ENCODE results near the gene CRADD. TPM values are rescaled to one million over a fixed set of nuclear protein-coding genes. Genes with fewer than 3 reads are reported as not detected.

The CRADD gene
- polyA plus RNA-seq, 3 donors from 2014 or later, result 24.2 to 30.1 (median 25.8) TPM

DNA sequence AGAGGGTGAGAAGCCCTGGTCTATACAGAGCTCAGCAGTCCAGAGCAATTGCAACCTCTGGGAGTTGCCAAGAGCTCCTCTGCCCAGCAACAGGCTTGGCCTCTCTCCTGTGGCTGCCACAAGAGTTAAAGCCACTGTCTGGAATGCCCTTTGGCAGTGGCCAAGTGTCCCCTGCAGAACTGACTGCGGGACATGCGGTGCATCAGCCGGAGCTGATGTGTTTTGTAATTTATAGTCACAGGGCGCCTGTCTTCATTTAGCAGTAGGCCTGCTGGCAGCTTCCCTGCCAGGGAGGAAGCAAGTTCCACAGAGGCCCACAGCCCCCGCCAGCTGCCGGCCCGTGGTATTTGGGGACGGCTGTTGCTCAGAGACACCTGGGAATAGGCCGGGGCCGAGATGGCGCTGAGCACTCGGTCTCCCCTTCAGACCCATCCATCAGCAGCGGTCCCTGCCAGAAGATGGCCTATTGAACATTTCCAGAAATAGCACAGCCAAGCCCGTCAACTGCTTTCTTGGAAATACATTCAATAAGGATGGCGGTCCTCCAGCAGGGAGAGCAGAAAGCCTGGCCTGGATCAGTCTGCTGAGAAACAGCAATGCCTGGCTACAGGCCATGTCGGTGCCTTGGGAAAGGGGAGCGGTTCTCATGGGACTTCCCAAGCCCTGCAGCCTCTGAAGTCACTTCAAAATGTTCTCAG lies 217.4 kb downstream of the CRADD start:
- DNase-seq, result no peak
- Mint-ChIP-seq H3K9me3 (no peaks in the 10 kb centered on the region), H3K4me3 (no peak overlapping the region), H3K36me3 (peaks cover 0 to 3% (median 0%) of the 10 kb centered on the region in 3 donors), H3K27me3 (ENCODE audit: low read depth in 3 of 3) (peaks cover 0 to 2% (median 0%) of the 10 kb centered on the region in 3 donors), H3K4me1 (no peaks in the 10 kb centered on the region), H3K27ac (peak overlapping the region in 1 of 6 donors; percentile 25)

DNA sequence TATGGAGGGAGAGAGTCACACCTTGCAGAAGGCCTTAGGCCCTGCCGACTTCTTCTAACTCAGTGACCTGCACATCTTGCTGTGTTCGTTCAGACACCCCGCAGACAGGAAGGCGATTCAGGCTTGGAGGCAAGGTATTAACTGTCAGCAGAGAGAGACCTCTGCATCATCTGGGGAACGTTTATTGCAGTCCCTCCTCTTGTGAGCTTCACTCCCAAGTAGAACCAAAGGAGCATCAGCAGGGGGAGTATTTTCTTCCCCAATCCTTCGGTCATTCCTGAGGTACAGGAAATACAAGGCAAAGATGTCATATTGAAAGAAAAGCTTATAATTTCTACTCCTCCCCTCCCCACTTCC lies 217.9 kb downstream of the CRADD start:
- DNase-seq, result no peak
- Mint-ChIP-seq H3K36me3 (peaks cover 0 to 3% (median 0%) of the 10 kb centered on the region in 3 donors), H3K4me3 (no peak overlapping the region), H3K4me1 (no peaks in the 10 kb centered on the region), H3K27me3 (ENCODE audit: low read depth in 3 of 3) (peaks cover 0 to 2% (median 0%) of the 10 kb centered on the region in 3 donors), H3K9me3 (no peaks in the 10 kb centered on the region), H3K27ac (peak overlapping the region in 1 of 6 donors; percentile 25)

DNA sequence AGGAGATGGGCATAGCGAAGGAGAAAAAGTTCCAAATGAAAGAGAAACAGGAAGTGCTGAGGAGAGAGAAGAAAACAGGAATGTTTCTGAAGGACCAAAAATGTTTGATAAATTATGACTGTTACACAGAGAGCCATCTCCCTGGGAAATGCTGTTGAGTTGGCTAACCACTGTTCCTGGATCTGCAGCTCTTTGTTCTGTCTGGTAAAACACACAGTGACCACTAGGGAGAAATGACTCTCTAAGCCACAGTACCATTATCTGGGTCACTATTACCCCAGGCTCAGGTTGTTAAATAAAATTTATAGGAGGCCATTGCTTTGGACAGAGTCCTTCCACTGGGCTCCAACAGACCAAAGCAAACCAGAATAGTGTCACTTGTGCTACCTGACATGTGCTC lies 219.3 kb downstream of the CRADD start:
- DNase-seq, result no peak
- H3K27me3 Mint-ChIP-seq (ENCODE audit: low read depth in 3 of 3), result peaks cover 0 to 2% (median 0%) of the 10 kb centered on the region in 3 donors
- no peak overlapping the region for H3K4me3 Mint-ChIP-seq
- H3K9me3 Mint-ChIP-seq, result no peaks in the 10 kb centered on the region
- no peak overlapping the region for H3K27ac Mint-ChIP-seq
- peaks cover 0 to 3% (median 0%) of the 10 kb centered on the region in 3 donors for H3K36me3 Mint-ChIP-seq
- H3K4me1 Mint-ChIP-seq, result no peaks in the 10 kb centered on the region

DNA sequence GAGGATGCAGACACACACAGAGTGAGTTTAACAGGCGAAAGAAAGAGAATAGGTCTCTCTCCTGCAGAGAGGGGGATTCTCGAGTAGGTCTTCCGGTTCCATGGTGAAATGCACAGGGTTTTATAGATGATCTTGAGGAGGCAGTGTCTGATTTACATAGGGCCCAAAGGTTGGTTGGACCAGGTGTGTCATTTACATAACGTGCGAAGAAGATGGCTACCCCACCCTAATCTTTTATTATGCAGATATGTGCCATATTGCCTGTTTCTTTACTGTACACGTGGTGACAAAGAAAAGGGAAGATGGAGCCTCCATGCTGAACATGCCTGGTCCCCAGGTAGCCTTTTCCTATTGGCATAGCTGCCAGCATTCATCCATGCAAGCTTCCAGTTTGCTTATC lies 219.8 kb downstream of the CRADD start:
- DNase-seq, result no peak
- Mint-ChIP-seq H3K27ac (no peak overlapping the region), H3K4me3 (no peak overlapping the region), H3K36me3 (peaks cover 0 to 3% (median under 1%) of the 10 kb centered on the region in 3 donors), H3K27me3 (ENCODE audit: low read depth in 3 of 3) (peaks cover 0 to 2% (median 0%) of the 10 kb centered on the region in 3 donors), H3K4me1 (no peaks in the 10 kb centered on the region), H3K9me3 (no peaks in the 10 kb centered on the region)

DNA sequence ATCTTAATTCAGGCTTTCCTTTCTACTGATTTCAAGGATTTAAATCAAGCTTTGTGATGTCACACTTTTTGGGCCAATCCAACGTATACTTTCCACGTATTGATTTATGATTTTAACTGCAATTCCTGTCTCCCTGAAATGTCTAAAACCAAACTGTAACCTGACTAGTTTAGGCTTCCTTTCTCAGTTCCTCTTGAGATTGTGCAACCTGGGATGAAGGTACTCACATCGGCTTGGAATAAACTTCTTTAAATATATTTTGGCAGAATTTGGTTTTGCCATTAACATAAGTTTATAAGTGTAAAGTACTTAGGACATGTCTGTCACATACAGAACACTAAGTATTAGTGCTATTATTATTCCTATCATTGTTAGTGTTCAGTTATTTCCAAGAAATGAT lies 224.6 kb downstream of the CRADD start:
- Mint-ChIP-seq H3K4me3 (no peak overlapping the region), H3K27me3 (ENCODE audit: low read depth in 3 of 3) (no peaks in the 10 kb centered on the region), H3K9me3 (no peaks in the 10 kb centered on the region), H3K27ac (no peak overlapping the region), H3K36me3 (peaks cover 0 to 2% (median 0%) of the 10 kb centered on the region in 3 donors), H3K4me1 (no peaks in the 10 kb centered on the region)
- no peak for DNase-seq

DNA sequence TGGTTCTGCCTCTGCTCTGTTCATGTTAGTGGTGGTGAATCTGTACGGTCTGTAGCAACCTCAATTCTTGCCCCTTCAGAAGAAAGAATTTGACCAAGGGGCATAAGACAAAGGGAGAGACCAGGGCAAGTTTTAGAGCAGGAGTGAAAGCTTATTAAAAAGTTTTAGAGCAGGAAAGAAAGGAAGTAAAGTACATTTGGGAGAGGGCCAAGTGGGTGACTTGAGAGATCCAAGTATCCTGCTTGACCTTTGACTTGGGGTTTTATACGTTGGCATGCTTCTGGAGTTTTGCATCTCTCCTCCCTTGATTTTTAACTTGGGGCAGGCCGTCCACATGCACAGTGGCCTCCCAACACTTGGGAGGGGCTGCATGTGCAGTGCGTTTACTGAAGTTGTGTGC lies 225.0 kb downstream of the CRADD start:
- Mint-ChIP-seq H3K4me1 (no peaks in the 10 kb centered on the region), H3K36me3 (peaks cover 0 to 6% (median 0%) of the 10 kb centered on the region in 3 donors), H3K9me3 (no peaks in the 10 kb centered on the region), H3K4me3 (no peak overlapping the region), H3K27ac (no peak overlapping the region), H3K27me3 (ENCODE audit: low read depth in 3 of 3) (no peaks in the 10 kb centered on the region)
- no peak for DNase-seq

DNA sequence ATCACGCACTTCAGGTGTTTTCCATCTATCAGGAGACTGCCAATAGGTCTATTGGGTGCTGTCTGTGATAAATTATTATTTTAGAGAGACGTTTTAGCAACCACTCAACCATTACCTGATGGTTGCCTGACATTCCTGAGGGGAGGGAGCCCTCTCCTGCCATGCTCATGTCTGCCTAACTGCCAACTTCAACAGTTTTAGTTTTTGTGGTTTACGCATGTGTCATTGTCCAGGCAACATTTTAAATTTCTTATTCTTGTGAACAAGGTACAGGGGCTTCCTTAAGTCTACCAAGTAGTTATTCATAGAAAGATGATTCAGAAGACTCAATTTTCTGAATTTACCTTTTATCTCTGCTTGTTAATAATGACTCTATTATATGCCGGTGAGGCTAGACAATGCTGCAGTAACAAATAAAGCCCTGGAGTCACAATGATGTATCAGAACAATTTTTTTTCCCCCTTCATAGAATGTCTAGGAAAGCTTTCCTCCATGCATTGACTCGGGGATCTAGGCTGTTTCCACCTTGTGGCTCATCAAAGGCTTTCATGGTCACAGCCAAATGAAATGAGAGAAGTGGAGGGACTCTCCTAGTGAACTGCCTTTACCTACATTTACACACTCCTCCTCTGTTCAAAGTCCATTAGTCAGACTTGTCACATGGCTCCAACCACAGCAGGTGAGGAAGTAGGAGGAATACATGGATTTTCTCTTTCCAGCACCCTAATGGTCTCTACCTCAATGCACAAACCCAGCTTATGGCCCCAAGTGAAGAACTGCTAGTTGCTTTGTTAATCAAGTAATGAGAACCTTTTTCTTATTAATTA lies 225.8 kb downstream of the CRADD start:
- no peaks in the 10 kb centered on the region for H3K27me3 Mint-ChIP-seq (ENCODE audit: low read depth in 3 of 3)

DNA sequence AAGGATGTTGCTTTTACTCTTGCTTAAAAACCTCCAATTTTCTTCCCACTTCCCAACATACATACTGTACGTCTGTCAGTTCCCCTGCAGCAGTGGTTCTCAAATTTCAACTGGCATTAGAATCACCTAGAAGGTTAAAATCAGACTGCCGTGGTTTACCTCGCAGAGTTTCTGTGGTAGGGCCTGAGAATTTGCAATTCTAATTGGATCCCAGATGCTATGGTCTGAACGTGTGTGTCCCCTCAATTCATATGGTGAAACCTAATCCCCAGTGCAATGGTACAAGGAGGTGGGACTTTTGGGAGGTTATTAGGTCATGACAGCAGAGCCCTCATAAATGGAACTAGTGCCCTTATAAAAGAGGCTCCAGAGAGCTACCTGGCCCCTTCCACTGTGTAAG lies 226.9 kb downstream of the CRADD start:
- H3K27ac Mint-ChIP-seq, result no peak overlapping the region
- H3K36me3 Mint-ChIP-seq, result peaks cover 0 to 7% (median 0%) of the 10 kb centered on the region in 3 donors
- DNase-seq, result no peak
- H3K4me3 Mint-ChIP-seq, result no peak overlapping the region
- H3K4me1 Mint-ChIP-seq, result no peaks in the 10 kb centered on the region
- H3K27me3 Mint-ChIP-seq (ENCODE audit: low read depth in 3 of 3), result no peaks in the 10 kb centered on the region
- no peaks in the 10 kb centered on the region for H3K9me3 Mint-ChIP-seq

More for the DNA sequence above, 225.8 kb downstream of the CRADD start:
- no peaks in the 10 kb centered on the region for H3K4me1 Mint-ChIP-seq
- H3K36me3 Mint-ChIP-seq, result peaks cover 0 to 7% (median 0%) of the 10 kb centered on the region in 3 donors
- H3K9me3 Mint-ChIP-seq, result no peaks in the 10 kb centered on the region
- no peak overlapping the region for H3K4me3 Mint-ChIP-seq
- DNase-seq, result no peak
- H3K27ac Mint-ChIP-seq, result no peak overlapping the region

DNA sequence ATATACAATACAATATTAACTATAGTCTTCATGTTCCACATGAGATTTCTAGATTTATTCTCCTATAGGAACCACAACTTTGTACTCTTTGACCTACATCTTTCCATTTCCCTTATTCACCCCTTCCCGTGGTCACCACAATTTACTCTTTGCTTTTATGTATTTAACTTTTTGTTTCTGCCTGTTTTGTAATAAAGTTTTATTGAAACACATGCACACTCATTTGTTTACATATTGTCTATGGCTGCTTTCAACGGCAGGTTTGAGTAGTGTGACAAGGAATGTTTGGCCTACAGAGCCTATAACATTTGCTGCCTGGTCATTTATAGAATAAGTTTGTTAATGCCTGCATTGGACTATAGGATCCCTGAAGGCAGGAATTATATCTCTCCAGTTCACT lies 231.1 kb downstream of the CRADD start:
- Mint-ChIP-seq H3K4me1 (no peaks in the 10 kb centered on the region), H3K27me3 (ENCODE audit: low read depth in 3 of 3) (no peaks in the 10 kb centered on the region), H3K27ac (peak overlapping the region in 1 of 6 donors; percentile 10), H3K9me3 (no peaks in the 10 kb centered on the region), H3K36me3 (peaks cover 0 to 4% (median 0%) of the 10 kb centered on the region in 3 donors), H3K4me3 (no peak overlapping the region)
- no peak for DNase-seq

DNA sequence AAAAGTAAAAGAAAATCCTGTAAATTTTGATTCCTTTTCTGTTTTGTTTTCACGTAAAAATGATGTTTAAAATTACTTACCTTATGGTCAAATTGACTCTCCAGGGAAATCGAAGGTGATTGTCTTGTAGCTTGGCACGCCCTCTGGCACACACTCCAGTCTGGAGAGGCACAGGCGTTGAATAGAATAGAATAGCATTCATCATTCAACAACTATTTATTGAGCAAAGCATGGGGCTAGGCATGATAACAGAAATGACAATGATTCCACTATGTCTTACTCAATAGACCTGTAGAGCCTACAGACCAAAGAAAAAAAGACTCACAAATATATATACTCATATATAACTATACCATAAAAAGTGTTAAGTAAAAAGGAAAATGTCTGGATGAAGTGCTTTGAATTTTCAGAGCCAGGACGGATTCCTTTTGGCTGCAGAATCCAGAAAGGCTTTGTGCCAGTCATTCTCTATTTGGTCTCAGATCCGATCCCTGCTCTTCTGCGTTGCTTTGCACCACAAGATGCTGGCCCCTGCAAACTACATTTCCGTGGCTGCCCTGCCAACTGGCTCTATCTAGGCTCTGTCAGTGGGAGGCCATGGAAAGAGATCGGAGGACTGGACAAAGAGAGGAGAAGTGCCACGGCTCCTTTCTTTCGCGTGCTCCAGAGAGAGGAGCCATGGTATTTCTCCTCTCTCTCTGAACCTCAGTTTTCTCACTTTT lies 231.8 kb downstream of the CRADD start:
- H3K27ac Mint-ChIP-seq, result no peak overlapping the region
- DNase-seq, result no peak
- H3K27me3 Mint-ChIP-seq (ENCODE audit: low read depth in 3 of 3), result no peaks in the 10 kb centered on the region
- H3K9me3 Mint-ChIP-seq, result no peaks in the 10 kb centered on the region
- no peaks in the 10 kb centered on the region for H3K4me1 Mint-ChIP-seq
- H3K36me3 Mint-ChIP-seq, result peaks cover 0 to 4% (median 0%) of the 10 kb centered on the region in 3 donors
- no peak overlapping the region for H3K4me3 Mint-ChIP-seq

DNA sequence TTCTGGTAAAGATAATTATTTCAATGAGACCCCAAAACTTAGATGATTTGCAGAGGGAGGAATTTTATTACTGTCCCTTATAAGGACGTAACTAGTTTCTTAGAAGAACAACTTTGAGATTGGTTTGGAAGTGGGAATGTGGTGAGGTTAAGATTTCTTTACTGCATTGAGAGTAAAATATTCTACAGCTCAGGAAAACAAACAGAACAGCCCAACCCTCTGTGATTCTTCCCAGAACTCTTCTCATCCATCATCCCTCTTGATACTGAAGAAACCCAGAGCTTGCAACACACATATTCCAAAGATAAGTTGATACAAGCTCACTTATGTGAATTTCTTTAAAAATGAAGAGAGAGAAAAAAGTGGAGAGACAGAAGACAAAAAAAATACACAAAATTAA lies 234.2 kb downstream of the CRADD start:
- no peaks in the 10 kb centered on the region for H3K9me3 Mint-ChIP-seq

DNA sequence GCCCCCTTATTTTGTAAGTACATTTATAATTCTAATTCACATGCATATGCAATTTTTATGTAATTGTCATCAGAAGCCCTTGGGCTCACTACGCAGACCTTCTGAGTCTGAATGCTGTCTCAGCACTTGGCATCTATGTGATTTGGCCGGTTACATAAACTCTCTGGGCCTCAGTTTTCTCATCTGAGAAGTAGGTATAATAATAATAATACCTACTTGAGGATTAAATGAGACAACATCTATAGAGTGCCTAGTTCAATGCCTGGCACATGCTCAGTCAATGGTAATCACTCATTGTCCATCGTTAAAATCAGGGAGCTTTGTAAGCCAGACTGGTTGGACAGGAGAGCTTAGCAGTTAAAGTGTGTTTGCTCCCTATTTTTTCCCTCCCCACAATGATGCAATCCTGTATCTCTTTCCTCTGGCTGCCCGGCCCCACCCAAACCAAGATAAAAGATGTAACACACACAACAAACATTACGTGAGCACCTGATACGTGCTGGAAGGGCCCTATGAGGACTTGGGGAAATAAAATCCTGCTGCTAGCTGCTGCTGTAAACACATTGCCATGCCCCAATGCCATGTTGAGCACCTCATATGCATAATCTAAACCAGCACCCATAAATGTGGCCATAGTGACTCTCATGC lies 235.0 kb downstream of the CRADD start:
- Mint-ChIP-seq H3K4me3 (no peak overlapping the region), H3K4me1 (no peaks in the 10 kb centered on the region), H3K27ac (no peak overlapping the region), H3K9me3 (no peaks in the 10 kb centered on the region), H3K27me3 (ENCODE audit: low read depth in 3 of 3) (peaks cover 0 to 3% (median 0%) of the 10 kb centered on the region in 3 donors), H3K36me3 (peaks cover 0 to under 1% (median 0%) of the 10 kb centered on the region in 3 donors)
- no peak for DNase-seq

More for the DNA sequence above, 234.2 kb downstream of the CRADD start:
- DNase-seq, result no peak
- no peak overlapping the region for H3K27ac Mint-ChIP-seq
- H3K27me3 Mint-ChIP-seq (ENCODE audit: low read depth in 3 of 3), result peaks cover 0 to 3% (median 0%) of the 10 kb centered on the region in 3 donors
- H3K4me1 Mint-ChIP-seq, result no peaks in the 10 kb centered on the region
- peaks cover 0 to 4% (median 0%) of the 10 kb centered on the region in 3 donors for H3K36me3 Mint-ChIP-seq
- H3K4me3 Mint-ChIP-seq, result no peak overlapping the region

DNA sequence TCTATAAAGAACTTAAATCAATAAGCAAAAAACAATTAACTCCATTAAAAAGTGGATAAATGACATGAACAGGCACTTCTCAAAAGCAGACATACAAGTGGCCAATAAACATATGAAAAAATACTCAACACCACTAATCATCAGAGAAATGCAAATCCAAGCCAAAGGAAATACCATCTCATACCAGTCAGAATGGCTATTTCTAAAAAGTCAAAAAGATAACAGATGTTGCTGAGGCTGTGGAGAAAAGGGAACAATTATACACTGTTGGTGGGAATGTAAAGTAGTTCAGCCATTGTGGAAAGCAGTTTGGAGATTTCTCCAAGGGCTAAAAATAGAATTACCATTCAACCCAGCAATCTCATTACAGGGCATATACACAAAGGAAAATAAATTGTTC lies 236.7 kb downstream of the CRADD start:
- Mint-ChIP-seq H3K9me3 (no peaks in the 10 kb centered on the region), H3K4me1 (no peaks in the 10 kb centered on the region), H3K36me3 (no peaks in the 10 kb centered on the region), H3K27ac (no peak overlapping the region), H3K27me3 (ENCODE audit: low read depth in 3 of 3) (peaks cover 2 to 3% (median 3%) of the 10 kb centered on the region in 3 donors), H3K4me3 (no peak overlapping the region)
- DNase-seq, result no peak
